Activated naive CD8-positive, alpha-beta T cell (primary cell): ENCODE results near the gene ZMIZ2.
A peak's percentile ranks its signal among the peaks of the same experiment; 100 is the strongest.
"Not testable (repeated sequence)": the region's sequence is repeated elsewhere in the genome, so short reads cannot be mapped to it uniquely, and the experiment has no call there.

Experiments used
- H3K27ac Mint-ChIP-seq: one replicate; pipeline ENCODE4 v1.8.0; 2021; ENCODE audit warnings: mixed read lengths
- H3K27me3 Mint-ChIP-seq: one replicate; pipeline ENCODE4 v1.8.0; 2021; ENCODE audit warnings: mixed read lengths
- H3K36me3 Mint-ChIP-seq: one replicate; pipeline ENCODE4 v1.8.0; 2021; ENCODE audit warnings: mixed read lengths
- H3K4me1 Mint-ChIP-seq: one replicate; pipeline ENCODE4 v1.8.0; 2021; ENCODE audit warnings: low read depth, mixed read lengths
- H3K4me3 Mint-ChIP-seq: one replicate; pipeline ENCODE4 v1.8.0; 2021; ENCODE audit warnings: mild to moderate bottlenecking, mixed read lengths
- H3K9me3 Mint-ChIP-seq: one replicate; pipeline ENCODE4 v1.8.0; 2021; ENCODE audit warnings: low read depth, mixed read lengths

ZMIZ2 gene

GRCh38 chr7:44713680-44714335 is 34.8 kb upstream of the ZMIZ2 start:
- H3K27me3 Mint-ChIP-seq, result no peaks in the 10 kb centered on the region
- no peaks in the 10 kb centered on the region for H3K9me3 Mint-ChIP-seq
- no peak overlapping the region for H3K4me3 Mint-ChIP-seq
- H3K27ac Mint-ChIP-seq, result no peak overlapping the region
- H3K36me3 Mint-ChIP-seq, result no peaks in the 10 kb centered on the region
- peaks cover 6% of the 10 kb centered on the region for H3K4me1 Mint-ChIP-seq

DNA sequence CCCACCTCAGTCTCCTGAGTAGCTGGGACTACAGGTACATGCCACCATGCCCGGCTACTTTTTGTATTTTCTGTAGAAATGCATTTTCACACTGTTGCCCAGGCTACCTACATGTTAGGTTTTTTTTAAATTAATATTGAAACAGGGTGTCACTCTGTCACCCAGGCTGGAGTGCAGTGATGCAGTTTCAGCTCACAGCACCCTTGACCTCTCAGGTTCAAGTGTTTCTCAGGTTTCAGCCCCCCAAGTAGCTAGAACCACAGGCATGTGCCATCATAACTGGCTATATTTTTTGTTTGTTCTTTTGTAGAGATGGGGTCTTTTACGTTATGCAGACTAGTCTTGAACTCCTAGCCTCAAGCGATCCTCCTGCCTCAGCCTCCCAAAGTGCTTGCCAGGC is 32.4 kb upstream of the ZMIZ2 start:
- no peaks in the 10 kb centered on the region for H3K36me3 Mint-ChIP-seq
- H3K4me3 Mint-ChIP-seq, result no peak overlapping the region
- no peaks in the 10 kb centered on the region for H3K9me3 Mint-ChIP-seq
- H3K4me1 Mint-ChIP-seq, result peaks cover 6% of the 10 kb centered on the region
- H3K27ac Mint-ChIP-seq, result no peak overlapping the region
- no peaks in the 10 kb centered on the region for H3K27me3 Mint-ChIP-seq

DNA sequence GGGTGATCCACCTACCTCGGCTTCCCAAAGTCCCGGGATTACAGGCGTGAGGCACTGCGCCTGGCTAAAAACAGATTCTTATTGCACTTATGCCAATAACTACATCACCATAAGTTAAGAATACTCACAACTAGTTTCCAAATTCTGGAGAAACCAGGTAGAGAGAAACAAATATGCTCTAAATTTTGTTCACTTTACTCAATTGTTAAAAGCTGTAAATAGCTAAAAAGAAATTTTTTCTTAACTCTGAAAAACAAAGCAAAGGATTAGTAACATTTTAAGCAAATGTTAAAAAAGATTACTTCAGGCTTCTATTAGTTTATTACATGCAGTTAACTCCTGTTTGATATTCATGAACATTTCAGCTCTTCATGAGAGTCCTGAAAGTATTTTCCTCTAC is 28.3 kb upstream of the ZMIZ2 start:
- H3K4me1 Mint-ChIP-seq, result no peaks in the 10 kb centered on the region
- H3K9me3 Mint-ChIP-seq, result no peaks in the 10 kb centered on the region
- no peaks in the 10 kb centered on the region for H3K27me3 Mint-ChIP-seq
- no peaks in the 10 kb centered on the region for H3K36me3 Mint-ChIP-seq
- H3K4me3 Mint-ChIP-seq, result no peak overlapping the region
- no peak overlapping the region for H3K27ac Mint-ChIP-seq

- Mint-ChIP-seq H3K9me3 (no peaks in the 10 kb centered on the region), H3K4me1 (no peaks in the 10 kb centered on the region), H3K4me3 (no peak overlapping the region), H3K27me3 (no peaks in the 10 kb centered on the region), H3K36me3 (no peaks in the 10 kb centered on the region), H3K27ac (no peak overlapping the region)
Measured at GRCh38 chr7:44724276-44724675, 24.4 kb upstream of the ZMIZ2 start.

- not testable (repeated sequence) for H3K4me1 Mint-ChIP-seq, H3K36me3 Mint-ChIP-seq, H3K27me3 Mint-ChIP-seq, H3K4me3 Mint-ChIP-seq, H3K9me3 Mint-ChIP-seq, H3K27ac Mint-ChIP-seq
Measured at GRCh38 chr7:44726250-44726649, 22.4 kb upstream of the ZMIZ2 start.

GRCh38 chr7:44727158-44727936 is 21.3 kb upstream of the ZMIZ2 start:
- no peaks in the 10 kb centered on the region for H3K9me3 Mint-ChIP-seq
- H3K27ac Mint-ChIP-seq, result no peak overlapping the region
- no peak overlapping the region for H3K4me3 Mint-ChIP-seq
- H3K27me3 Mint-ChIP-seq, result no peaks in the 10 kb centered on the region
- H3K36me3 Mint-ChIP-seq, result no peaks in the 10 kb centered on the region
- H3K4me1 Mint-ChIP-seq, result no peaks in the 10 kb centered on the region

DNA sequence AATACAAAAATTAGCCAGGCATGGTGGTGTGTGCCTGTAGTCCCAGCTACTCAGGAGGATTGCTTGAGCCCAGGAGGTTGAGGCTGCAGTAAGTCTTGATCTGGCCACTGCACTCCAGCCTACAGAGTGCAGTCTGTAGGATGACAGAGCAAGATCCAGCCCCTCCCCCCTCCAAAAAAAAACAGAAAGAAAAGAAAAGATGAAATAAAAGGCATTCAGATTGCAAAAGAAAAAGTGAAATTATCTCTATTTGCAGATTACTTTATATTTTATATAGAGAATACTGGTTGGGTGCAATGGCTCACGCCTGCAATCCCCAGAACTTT is 20.7 kb upstream of the ZMIZ2 start:
- Mint-ChIP-seq H3K4me3 (no peak overlapping the region), H3K9me3 (no peaks in the 10 kb centered on the region), H3K27me3 (no peaks in the 10 kb centered on the region), H3K4me1 (no peaks in the 10 kb centered on the region), H3K27ac (no peak overlapping the region), H3K36me3 (no peaks in the 10 kb centered on the region)

GRCh38 chr7:44729949-44730590 is 18.6 kb upstream of the ZMIZ2 start:
- Mint-ChIP-seq H3K9me3 (no peaks in the 10 kb centered on the region), H3K4me3 (no peak overlapping the region), H3K27ac (no peak overlapping the region), H3K36me3 (no peaks in the 10 kb centered on the region), H3K27me3 (no peaks in the 10 kb centered on the region), H3K4me1 (peaks cover 3% of the 10 kb centered on the region)

DNA sequence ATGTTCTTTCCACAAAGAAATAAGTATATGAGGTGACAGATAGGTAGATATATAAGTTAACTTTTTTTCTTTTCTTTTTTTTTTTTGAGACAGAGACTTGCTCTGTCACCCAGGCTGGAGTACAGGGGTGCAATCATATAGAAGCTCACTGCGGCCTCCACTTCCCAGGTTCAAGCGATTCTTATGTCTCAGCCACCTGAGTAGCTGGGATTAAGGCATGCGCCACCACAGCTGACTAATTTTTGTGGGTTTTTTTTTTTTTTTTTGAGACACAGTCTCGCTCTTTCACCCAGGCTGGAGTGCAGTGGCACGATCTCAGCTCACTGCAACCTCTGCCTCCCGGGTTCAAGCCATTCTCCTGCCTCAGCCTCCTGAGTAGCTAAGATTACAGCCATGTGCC is 15.7 kb upstream of the ZMIZ2 start:
- not testable (repeated sequence) for H3K27me3 Mint-ChIP-seq, H3K36me3 Mint-ChIP-seq, H3K4me3 Mint-ChIP-seq, H3K27ac Mint-ChIP-seq, H3K9me3 Mint-ChIP-seq
- H3K4me1 Mint-ChIP-seq, result peaks cover 19% of the 10 kb centered on the region

DNA sequence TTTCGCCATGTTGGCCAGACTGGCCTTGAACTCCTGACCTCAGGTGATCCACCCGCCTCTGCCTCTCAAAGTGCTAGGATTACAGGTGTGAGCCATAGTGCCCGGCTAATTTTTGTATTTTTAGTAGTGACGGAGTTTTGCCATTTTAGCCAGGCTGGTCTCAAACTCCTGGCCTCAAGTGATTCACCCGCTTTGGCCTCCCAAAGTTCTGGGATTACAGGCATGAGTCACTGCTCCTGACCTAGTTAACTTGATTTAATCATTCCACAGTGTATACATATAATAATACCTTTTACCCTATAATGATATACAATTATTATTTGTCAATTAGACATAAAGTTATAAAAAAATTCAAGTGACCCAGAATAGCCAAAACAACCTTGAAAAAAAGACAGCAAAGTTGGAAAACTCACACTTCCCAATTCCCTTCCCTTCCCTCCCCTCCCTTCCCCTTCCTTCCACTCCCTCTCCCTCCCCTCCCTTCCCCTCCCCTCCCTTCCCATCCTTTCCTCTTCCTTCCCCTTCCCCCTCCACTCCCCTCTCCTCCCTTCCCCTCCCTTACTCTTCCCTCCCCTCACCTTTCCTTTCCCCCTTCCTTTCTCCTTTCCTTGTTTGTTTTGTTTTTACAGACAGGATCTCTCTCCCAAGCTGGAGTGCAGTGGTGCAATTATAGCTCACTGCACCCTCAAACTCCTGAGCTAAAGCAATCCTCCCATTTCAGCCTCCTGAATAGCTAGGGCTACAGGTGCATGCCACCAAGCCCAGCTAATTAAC is 14.8 kb upstream of the ZMIZ2 start:
- H3K4me1 Mint-ChIP-seq, result peaks cover 19% of the 10 kb centered on the region

GRCh38 chr7:44735403-44736165 is 13.1 kb upstream of the ZMIZ2 start:
- H3K4me1 Mint-ChIP-seq, result peaks cover 19% of the 10 kb centered on the region
- peak overlapping the region; percentile 89 for H3K27ac Mint-ChIP-seq
- H3K27me3 Mint-ChIP-seq, result no peaks in the 10 kb centered on the region
- peaks cover 5% of the 10 kb centered on the region for H3K9me3 Mint-ChIP-seq
- H3K4me3 Mint-ChIP-seq, result peak overlapping the region; percentile 51
- no peaks in the 10 kb centered on the region for H3K36me3 Mint-ChIP-seq

More for the DNA sequence above, 14.8 kb upstream of the ZMIZ2 start:
- Mint-ChIP-seq H3K27me3 (no peaks in the 10 kb centered on the region), H3K36me3 (no peaks in the 10 kb centered on the region), H3K4me3 (no peak overlapping the region), H3K9me3 (peaks cover 5% of the 10 kb centered on the region), H3K27ac (no peak overlapping the region)

DNA sequence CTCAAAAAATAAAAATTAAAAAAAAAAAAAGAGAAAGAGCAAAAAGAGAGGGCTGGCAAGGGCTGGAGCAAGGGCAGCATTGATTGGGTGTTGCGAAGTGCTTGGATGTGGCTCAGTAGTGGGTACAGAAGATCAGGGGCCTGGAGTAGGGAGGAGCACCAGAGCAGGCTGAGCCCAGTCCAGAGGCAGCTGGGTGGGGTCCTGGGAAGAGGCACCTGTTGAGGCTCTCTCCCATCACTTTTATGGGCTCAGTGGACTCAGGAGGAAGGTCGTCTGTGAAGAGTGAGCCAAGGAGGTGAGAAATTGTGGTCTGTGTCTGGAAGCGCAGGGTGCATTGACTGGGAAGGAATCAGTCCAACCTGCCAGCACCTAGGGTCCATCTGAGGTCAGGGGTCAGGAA is 11.8 kb upstream of the ZMIZ2 start:
- peaks cover 5% of the 10 kb centered on the region for H3K9me3 Mint-ChIP-seq
- peak overlapping the region; percentile 28 for H3K27ac Mint-ChIP-seq
- no peak overlapping the region for H3K4me3 Mint-ChIP-seq
- H3K4me1 Mint-ChIP-seq, result peaks cover 19% of the 10 kb centered on the region
- no peaks in the 10 kb centered on the region for H3K36me3 Mint-ChIP-seq
- H3K27me3 Mint-ChIP-seq, result no peaks in the 10 kb centered on the region

GRCh38 chr7:44738051-44738723 is 10.5 kb upstream of the ZMIZ2 start:
- H3K36me3 Mint-ChIP-seq, result no peaks in the 10 kb centered on the region
- peaks cover 5% of the 10 kb centered on the region for H3K9me3 Mint-ChIP-seq
- H3K27ac Mint-ChIP-seq, result no peak overlapping the region
- no peak overlapping the region for H3K4me3 Mint-ChIP-seq
- peaks cover 19% of the 10 kb centered on the region for H3K4me1 Mint-ChIP-seq
- no peaks in the 10 kb centered on the region for H3K27me3 Mint-ChIP-seq
